ENCODE measurements around the gene VPS13D.

Gene VPS13D

GRCh38 chr1:12229386-12229834 lies 420 bp upstream of the VPS13D start:
- no peak for DNase-seq

- no peak for DNase-seq
Measured at GRCh38 chr1:12230549-12231275, 882 bp downstream of the VPS13D start.

DNA sequence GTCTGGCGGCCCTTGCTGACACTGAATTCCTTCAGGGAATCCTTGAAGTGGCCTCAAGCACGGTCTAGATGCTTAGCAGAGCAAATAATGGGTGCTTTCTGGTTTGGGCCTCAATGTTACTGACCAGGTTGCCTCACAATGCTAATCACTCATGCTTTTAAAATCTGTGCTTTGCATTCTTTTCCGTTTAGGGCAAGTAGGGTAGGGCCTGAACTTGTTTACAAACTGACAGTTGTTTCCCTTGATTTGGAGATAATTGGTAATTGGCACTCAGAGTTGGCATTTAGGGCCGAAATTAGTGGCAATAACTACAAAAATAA lies 1.4 kb downstream of the VPS13D start:
- no peak for DNase-seq

DNA sequence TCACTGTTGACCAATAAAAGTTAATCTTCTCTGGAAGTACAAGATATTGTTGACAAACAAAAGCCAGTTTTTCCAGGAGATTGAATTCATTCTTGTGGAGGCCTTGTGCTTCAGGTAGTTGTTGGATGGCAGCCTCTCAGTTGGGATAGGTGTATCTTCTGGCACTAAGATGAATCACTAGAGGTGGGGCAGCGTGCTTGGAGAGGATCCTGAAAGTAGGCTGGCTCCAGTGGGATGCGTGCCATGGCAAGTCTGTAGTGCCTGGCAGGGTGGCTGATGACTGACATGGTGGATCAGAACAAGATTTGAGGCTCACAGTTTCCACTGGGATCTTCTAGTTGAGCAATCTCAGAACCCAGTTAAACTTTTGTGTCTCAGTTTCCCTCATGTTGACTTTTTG lies 2.4 kb downstream of the VPS13D start:
- no peak for DNase-seq

DNA sequence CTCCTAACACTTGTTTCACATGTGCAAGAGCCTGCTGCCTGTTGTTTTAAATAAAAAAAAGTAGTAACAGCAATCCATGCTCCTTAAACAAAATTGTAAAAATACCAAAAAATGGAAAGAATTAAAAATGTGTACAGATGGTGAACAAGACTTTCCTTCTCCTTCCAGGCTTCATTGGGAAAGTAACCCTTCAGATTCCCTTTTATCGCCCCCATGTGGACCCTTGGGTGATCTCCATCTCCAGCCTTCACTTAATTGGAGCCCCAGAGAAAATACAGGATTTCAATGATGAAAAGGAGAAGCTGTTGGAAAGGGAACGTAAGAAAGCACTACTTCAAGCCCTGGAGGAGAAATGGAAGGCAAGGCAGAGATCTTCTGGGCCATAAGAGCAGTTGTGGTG lies 14.2 kb downstream of the VPS13D start:
- no peak for DNase-seq

GRCh38 chr1:12244585-12244984 lies 14.8 kb downstream of the VPS13D start:
- DNase-seq, result no peak

- no peak for DNase-seq
Measured at GRCh38 chr1:12245116-12245515, 15.3 kb downstream of the VPS13D start.

GRCh38 chr1:12245733-12246132 lies 15.9 kb downstream of the VPS13D start:
- no peak for DNase-seq

DNA sequence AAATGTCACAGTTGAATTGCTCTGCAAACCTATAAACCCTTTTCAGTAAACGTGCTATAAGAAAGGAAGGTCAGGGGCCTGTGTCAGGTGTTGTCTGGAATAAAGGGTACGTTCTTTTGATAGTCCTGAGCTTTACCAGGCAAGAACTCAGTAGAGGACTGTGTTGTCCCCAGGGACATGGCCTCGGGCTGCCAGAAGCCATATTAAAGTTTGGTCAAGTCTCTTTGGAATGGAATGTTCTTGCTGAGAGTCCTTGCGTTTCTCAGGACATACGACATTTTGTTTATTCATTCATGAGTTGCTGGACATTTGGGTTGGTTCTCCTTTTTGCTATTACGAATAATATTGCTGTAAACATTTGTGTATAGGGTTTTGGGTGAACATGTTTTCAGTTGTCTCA lies 16.8 kb downstream of the VPS13D start:
- no peak for DNase-seq

- no peak for DNase-seq
Measured at GRCh38 chr1:12249181-12249580, 19.4 kb downstream of the VPS13D start.

DNA sequence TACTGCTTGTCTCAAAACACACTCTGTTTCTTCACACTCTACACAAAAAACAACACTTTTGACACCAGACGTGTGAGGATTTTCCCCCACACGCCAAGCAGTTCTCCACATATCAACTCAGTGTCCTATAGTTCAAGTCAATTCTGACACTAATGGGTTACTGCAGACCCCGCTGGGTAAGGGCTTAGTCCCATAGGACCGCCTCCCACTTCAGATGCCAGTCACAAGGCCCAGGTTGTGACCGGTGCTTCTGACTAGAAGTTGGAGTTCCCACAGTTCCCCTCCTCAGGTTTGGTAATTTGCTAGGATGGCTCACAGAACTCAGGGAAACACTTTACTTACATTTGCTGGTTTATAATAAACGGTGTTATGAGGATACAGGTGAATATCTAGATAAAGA lies 19.9 kb downstream of the VPS13D start:
- DNase-seq, result no peak

GRCh38 chr1:12251442-12251841 lies 21.6 kb downstream of the VPS13D start:
- no peak for DNase-seq

GRCh38 chr1:12255913-12256312 lies 26.1 kb downstream of the VPS13D start:
- DNase-seq, result no peak

DNA sequence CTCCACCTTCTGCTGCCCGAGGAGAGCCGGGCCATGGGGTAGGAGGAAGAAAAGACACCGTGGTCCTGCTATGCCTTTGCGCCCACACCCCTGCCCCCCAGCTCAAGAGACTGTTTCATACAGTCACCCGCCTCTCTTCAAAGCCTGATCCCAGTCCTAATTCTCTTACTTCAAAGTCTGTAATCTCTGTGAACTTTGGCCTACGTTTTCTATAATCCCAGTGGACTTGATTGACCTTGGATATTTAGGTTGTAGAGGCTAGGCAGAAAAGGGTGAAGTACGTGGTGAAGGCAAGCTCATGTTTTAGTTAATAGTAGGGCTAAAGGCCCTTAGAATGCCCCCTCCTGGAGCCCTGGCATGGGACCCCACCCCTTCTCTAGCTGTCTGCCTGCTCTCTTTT lies 28.4 kb downstream of the VPS13D start:
- DNase-seq, result no peak

- no peak for DNase-seq
Measured at GRCh38 chr1:12269351-12269750, 39.5 kb downstream of the VPS13D start.

GRCh38 chr1:12271033-12271432 lies 41.2 kb downstream of the VPS13D start:
- no peak for DNase-seq

GRCh38 chr1:12272770-12273169 lies 42.9 kb downstream of the VPS13D start:
- no peak for DNase-seq

DNA sequence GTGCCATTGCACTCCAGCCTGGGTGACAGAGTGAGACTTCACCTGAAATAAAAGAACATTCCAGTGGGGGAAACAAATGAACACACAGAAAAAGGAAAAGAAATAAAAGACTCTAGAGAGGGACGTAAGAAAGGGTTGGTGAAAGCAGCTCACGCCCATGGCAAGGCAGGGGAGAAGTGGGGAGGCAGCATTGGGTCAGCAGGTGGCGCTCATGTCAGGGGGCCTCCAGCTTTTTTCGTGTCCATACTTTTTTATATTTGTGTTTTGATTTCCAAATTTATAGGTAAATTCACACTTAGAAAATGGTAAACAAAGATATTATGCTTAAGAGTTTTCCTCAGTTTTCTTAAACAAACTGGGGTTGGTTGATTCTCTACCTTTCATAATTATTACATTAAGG lies 45.5 kb downstream of the VPS13D start:
- peak; percentile 9 for DNase-seq

- peak; percentile 16 for DNase-seq
Measured at GRCh38 chr1:12276225-12276624, 46.4 kb downstream of the VPS13D start.

DNA sequence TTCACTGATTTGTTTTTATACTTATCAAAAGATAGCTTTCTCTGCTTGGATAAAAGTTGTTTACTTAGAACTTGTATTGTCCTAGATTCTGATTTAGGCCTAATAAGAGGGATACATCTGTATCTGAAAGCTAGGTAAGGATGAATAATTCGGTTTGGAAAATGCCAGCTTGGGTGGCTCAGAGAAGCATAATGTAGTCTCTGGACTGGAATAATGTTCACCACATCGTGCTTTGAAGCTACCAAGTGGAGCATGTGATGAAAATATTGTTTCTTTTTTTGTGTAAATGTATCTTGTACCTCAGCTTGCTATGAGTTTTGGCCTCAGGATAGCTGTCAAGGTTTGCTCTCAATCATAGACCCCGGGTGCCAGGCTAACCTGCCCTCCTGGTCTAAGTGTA lies 49.2 kb downstream of the VPS13D start:
- no peak for DNase-seq

GRCh38 chr1:12279728-12280464 lies 50.1 kb downstream of the VPS13D start:
- DNase-seq, result no peak

GRCh38 chr1:12282142-12282541 lies 52.3 kb downstream of the VPS13D start:
- no peak for DNase-seq

GRCh38 chr1:12284486-12284885 lies 54.7 kb downstream of the VPS13D start:
- DNase-seq, result no peak

- DNase-seq, result no peak
Measured at GRCh38 chr1:12285496-12286143, 55.8 kb downstream of the VPS13D start.

Measured in central memory CD4-positive, alpha-beta T cell (primary cell).